Hippocampal formation (tissue), 2 donors: ENCODE measurements around the gene NPS.

Experiments used
- DNase-seq, 2 donors: peaks; one replicate each; lab custom pipeline; 2025; lab: John Stamatoyannopoulos, UW

NPS gene

DNA sequence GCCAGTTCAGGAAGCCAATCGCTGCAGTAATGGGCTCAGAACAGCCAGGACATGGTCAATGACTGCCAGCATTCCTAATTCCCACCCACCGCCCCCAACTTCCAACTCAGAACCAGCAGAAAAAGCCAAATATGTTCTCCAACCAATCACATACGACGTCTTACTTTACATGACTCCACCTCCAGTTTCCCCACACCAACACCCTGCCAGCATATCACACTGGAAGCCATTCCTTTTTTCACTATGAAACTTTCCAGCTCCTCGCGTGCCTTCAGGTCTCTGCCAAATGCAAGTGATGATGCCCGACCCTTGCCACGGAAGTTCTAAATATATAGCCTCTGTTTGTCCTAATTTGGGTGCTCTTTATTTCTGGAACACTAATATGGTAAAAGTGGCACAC lies 12.5 kb downstream of the NPS start:
- no peak for DNase-seq

DNA sequence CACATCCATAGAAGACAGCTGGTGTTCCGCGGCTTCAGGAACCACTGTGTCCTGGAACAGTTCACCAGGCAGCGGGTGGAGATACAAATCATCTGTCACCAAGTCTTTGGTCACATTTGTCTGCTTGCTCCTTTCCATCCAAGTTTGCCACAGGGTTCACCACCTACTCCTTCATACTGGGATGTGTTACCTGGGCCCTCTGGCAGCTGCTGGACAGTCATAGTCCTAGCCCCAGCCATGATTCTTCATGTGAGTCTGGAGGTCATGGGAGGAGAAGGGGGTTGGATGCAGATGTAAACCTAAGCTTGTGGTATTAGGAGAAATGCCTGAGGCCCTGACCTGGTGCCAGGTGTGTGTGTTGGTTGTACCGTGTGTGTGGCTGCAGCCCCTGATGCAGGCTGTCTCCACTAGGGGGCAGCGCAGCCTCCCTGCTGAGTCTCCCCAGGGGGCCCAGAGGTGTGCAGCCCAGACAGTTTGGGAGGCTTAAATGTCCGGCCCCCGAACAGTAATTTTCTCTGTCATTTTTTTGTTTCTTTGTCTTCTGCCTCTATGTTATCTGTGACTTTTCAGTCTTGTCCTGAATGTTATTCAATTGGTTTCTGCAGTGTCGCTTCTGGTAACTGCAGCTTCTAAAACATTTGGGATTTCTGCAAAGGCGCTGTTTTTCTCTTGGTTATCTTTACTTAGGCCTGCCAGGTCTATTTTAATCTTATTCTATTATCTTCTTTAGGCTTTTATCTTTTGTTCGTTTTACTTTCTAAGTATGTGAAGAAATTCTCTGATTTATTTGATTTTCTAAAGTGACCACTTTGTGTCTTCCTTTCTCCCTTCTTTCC lies 14.8 kb downstream of the NPS start:
- no peak for DNase-seq

DNA sequence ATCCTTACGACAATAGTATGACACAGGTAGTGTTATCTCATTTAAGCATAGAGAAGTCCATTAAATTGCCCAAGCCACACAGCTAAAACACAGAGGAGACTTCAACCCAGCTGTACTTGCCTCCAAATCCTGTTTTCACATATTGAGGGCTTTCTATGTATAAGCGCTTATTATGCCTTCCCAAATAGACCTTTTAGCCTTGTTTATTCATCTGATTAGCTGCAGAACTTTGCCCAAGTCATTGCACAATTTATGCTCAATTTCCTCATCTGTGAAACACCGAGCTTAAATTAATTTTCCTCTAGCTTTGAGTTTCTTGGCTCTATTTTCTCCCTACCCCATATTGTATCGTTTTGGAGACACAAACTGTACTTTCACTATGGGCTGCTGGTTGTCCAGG lies 15.5 kb downstream of the NPS start:
- DNase-seq = no peak

DNA sequence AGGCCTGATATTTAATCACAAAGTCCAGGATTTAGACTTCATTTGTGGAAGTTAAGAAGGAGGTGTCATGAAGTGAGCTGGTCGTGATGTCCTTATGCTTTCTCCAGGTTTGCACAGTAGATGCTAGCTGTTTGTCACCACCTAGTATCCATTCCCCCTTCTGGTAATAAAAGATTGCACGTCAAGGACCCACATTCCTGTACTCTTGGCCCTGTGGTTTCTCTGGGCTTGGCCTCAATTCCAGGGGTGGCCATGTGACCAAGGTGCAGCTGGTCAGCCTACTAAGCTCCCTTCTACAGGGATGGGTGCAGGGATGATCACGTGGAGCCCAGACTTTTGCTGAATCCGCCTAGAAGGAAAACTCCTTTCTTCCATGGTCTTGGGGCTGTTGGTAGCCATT lies 16.5 kb downstream of the NPS start:
- no peak for DNase-seq

DNA sequence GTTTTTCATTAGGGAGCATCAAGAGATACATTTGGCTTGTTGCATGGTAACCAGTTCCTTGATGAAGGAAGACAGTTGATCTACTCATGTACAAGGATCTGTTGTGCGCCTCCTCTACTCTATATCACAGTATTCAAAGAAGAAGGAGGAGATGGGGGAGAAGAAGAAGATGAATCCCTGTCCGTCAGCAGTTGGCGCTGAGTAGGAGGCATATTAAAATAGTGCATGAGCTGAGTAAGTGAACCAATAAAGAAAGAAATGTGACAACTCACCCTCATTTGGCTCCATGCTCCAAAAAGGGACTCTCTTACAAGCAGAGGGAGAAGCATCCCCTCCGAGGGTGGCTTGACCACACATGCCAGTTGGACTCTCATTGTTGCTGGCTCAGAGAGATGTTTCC lies 20.1 kb downstream of the NPS start:
- DNase-seq = no peak

DNA sequence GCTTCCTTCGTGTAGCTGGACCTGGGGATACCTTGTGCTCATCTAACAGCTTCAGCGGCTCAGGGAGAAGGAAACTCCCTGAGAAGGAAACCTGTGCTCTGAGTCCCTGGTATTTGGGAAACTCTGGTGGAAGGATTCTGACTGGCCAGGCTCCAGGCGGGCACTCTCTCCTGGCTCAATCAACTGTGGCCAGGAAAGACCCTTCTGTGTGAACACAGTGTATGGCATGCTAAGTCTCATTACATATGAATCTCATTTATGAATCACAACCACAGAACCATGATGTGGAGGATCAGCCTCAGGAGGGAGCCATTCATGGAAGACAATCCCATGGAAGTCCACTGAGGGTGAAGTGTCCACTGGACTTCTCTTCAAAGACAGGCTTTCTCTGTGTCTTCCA lies 20.9 kb downstream of the NPS start:
- no peak for DNase-seq

GRCh38 chr10:127571386-127571785 lies 22.3 kb downstream of the NPS start:
- no peak for DNase-seq

- DNase-seq = no peak
Measured at GRCh38 chr10:127576051-127576450, 26.9 kb downstream of the NPS start.

DNA sequence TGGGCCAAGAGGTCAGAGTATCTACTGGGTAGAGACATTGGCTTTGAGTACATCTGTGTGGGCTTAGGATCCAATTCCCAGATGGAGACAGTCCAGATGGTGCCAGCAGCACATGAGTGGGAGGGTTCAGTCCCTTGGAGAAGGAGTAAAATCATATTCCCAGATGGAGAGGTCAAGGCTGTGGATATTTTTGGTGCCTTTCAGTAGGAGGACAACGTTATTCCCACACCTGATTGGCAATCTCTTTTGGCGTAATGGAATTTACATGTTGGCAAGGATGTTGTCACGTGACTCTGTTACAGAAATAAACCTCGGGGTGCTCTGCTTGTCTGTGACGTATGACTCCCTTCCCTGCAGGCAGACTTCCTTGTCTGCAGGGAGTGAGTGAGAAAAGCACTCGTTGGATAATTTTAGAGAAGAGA lies 27.6 kb downstream of the NPS start:
- peak in 1 of 2 donors; percentile 29 for DNase-seq

DNA sequence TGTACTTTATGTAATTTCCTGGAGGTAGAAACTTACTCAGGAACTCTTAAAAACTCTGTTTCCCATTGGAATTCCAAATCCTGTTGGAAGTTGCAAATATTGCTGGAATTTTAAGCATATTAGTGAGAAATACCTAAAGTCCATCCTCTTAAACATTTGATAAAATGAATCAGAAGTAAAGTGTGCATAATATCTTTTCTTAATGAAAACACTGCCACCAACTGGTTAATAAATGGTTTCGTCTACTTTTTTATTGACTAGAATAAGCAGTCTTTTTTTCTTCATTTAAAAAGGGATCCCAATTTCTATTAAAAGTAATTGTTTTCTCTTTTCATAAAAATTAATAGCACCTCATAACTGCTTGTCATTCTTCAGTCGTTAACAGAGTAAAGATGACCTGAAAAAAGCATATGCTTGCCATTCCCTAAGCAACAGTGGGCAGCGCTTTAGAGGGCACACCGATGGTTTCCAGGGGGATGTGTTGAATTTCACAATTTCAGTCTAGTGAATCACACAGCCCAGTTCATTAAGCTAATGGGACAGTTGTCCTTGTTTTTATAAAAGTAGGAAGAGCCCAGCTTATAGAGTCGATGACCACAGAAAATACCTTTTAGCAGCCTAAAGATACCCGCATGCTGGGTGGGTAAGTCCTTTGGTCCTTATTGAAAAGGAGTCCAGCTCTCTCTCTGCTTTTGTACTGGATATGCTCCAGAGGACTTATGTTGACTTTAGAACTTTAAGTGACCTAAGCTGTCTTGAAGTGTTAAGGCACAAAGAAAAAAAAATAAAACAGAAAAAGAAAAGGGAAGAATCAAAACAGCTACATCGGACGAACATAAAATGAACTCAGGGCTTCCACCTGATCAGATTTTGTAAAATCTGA lies 28.5 kb downstream of the NPS start:
- peak in 1 of 2 donors; percentile 63 for DNase-seq

DNA sequence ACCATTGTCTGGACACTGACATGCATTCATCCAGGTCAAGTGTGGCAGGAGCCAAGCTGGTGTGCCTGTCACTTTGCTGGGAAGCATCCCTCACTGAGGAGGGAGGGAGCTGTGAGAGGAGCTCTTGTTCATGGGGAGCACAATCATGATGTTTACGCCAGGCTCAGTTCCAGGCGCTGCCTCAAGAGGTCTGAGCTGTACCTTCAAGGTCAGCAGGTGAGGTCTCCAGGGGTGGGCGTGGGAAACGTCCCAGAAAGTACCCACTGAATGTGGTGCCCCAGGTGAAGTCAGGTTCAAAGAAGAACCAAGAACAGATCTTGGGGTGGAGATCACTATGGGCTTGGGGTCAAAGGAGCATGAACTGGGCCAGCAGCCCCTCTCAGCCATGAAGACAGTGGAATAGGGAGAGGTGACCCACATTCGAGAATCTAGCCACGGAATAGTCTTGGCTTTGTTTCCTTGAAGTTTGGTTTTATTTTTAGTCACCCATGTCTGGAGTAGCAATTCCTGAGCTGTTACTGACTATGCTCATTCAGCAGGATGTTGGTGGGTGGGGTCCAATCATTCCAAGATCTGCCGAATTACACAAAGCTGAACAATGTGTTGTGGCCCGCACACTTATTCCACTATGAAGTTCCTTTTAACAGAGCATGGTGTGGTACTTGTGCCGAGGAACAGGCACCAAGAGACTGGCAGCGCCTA lies 29.3 kb downstream of the NPS start:
- DNase-seq = no peak

GRCh38 chr10:127578961-127579305 lies 29.8 kb downstream of the NPS start:
- DNase-seq = no peak

DNA sequence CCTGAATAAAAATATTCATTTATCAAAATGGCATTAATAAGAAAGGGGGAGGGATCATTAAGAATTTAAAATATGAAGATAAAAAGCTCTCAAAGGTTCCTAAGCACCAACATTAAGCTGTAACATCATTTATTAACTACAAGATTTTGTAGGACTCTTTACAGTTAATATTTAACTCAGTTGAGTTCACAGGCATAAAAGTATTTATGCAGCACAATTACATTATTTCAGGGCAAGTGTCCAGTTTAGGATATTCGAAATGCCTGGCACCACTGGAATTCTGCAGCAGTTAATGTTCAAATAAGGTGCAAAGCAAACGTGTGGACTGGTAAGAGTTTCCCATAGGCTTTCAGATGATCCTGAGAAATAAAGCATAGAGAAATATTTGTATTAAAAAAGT lies 30.5 kb downstream of the NPS start:
- DNase-seq = no peak

DNA sequence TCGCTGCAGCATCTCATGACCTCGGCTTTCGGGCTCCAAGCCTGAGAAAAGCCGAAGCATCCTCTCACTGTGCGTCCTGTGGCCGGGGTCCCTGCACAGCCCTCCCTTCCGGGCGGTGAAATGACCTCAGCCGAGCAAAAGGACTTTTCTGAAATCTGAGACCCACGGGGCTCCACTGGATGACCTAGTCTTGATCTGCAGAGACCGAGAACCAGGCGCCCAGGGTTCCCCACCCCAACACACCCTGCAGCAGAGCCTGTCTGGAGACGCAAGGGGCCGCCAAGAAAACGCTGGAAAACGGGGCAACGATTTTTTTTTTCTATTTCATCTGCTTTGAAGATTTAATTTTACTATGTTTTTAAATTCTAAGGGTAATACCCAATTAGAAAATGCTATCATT lies 31.7 kb downstream of the NPS start:
- DNase-seq = no peak

- DNase-seq = peak in 1 of 2 donors; percentile 39
Measured at GRCh38 chr10:127585519-127586023, 36.5 kb downstream of the NPS start.

DNA sequence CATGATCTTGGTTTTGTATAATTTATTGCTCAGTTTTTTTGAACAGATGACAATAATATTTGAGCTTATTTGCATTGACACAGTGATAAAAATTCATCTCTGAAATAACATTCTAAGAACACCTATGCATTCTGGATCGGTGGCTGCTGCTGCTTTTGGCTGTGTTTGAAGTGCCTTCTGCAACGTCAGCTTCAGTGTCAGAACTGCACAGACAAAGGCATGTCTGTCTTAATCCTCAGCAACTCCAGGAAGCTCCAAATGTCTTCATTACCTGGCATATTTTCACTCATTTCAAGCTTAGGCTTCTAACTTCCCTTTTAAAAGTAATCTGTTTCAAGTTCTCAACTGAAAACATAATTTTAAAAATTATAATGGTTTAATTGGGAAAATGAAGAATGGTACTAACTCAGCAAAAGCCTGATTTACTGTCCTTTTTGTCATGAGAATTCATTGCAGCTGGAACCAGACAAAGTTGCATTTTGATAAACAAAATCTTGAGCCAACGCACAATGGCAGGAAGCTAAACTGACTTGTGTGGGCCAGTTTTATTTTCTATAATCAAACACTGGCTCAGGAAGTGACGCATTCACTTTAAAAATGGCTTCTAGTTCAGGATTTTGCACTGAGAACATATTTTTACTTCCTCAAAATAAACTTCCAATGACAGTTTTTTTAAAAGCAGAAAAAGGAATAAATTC lies 38.7 kb downstream of the NPS start:
- no peak for DNase-seq

DNA sequence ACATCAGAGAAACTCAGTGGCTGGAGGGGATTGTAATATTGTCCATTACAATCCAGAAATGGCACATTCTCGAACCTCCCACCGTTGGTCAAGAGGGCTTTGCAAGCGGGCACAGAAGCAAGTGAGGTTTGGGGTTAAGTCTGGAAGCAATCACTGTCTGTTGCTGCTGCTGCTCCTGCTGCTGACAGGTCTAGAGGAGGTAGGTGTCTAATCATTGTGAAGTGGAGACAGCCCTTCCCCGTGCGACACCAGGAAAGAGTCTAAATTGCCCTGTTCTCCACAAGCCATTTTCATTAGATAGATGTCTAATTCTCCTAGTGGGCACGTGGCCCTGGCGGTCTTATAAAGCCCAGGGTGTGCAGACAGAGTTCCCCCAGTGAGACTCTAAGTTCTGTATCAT lies 43.5 kb downstream of the NPS start:
- no peak for DNase-seq

DNA sequence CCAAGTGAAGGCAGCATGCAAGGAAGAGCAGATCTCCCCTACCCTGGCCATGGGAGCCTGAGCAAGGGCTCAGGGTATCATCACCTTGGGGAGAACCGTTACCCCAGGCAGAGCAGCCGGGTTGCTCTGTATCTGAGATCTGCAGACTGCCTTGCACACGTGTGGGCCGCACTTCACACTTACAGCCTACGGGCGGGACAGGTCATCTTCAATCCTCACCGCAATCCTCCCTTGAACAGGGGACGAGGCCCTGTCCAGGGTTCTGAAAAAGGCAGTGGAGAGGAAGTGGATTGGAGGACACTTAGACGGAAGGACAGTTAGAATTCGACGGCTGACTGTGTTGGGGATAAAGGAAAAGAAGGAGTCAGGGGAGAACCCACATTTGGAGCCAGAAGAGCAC lies 51.4 kb downstream of the NPS start:
- DNase-seq = no peak
